GM18861 (cell line): ENCODE data around the gene SYNGR1.

Experiments
- ATAC-seq: cut with Tn5 transposase; IDR thresholded peaks from one replicate; pipeline ENCODE4 v1.9.1; 2021; ENCODE audit not compliant: unreplicated experiment

Gene SYNGR1

GRCh38 chr22:39428597-39429071 is 78.8 kb downstream of the SYNGR1 start:
- no peak for ATAC-seq

- no peak for ATAC-seq
These were observed 79.4 kb downstream of the SYNGR1 start for GRCh38 chr22:39429186-39429585.

GRCh38 chr22:39429916-39430575 is 80.3 kb downstream of the SYNGR1 start:
- ATAC-seq, result no peak

- no peak for ATAC-seq
These were observed 80.9 kb downstream of the SYNGR1 start for GRCh38 chr22:39430576-39431150.

- no peak for ATAC-seq
These were observed 81.5 kb downstream of the SYNGR1 start for GRCh38 chr22:39431216-39431801.

- no peak for ATAC-seq
These were observed 82.0 kb downstream of the SYNGR1 start for GRCh38 chr22:39431821-39432251.

- ATAC-seq, result no peak
These were observed 82.6 kb downstream of the SYNGR1 start for GRCh38 chr22:39432361-39432811.

GRCh38 chr22:39433476-39434242 is 83.9 kb downstream of the SYNGR1 start:
- no peak for ATAC-seq

GRCh38 chr22:39434243-39434653 is 84.5 kb downstream of the SYNGR1 start:
- ATAC-seq, result no peak

- ATAC-seq, result no peak
These were observed 84.9 kb downstream of the SYNGR1 start for GRCh38 chr22:39434721-39435120.
